ENCODE measurements around the gene LRCH3. TPM values are rescaled to one million over a fixed set of nuclear protein-coding genes. Genes with fewer than 3 reads are reported as not detected.

LRCH3 gene
- total and polyA plus RNA-seq, 2 experiments from 2014 or later, result 20.9 to 24.1 TPM

DNA sequence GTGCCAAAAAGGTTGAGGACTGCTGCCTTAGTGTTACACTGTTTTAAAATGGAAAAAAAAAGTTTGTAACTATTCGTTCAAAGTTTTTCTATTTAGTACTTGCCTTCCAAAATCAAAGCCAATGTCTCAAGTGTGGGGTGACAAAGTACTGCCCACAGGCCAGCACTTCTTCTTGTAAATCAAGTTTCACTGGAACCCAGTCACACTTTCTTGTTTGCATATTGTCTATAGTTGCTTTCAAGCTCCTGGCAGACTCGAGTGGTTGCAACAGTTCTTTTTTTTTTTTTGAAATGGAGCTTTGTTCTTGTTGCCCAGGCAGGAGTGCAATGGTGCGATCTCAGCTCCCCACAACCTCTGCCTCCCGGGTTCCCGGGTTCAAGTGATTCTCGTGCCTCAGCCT, 83.6 kb downstream of the LRCH3 start:
- Histone ChIP-seq H3K36me3 (ENCODE audit: low read depth) (peaks cover 22% of the 10 kb centered on the region), H3F3A (ENCODE audit: insufficient read depth) (no peaks in the 10 kb centered on the region)

DNA sequence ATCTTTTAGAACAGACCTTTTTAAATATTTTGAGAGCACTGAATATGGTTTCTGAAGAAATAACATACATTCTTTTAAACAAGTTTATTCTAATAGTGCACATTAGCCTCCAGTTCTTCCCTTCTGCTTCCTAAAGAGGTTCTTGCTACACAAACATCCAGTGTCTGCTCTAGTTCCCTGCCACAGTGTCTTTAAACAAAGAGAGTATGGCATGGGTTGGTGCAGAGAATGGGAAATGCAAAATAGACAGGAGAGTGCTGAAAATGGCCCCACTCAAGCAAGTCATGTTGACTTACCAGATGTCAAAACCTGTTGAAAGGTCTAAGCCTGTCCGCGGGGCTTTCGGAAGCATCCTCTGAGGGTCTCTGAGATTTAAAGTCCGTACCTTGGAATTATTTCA, 86.8 kb downstream of the LRCH3 start:
- Histone ChIP-seq H4K20me1 (ENCODE audit: insufficient read depth) (no peaks in the 10 kb centered on the region), H3K4me2 (ENCODE audit: unreplicated experiment) (no peak overlapping the region), H3K36me3 (ENCODE audit: low read depth) (peaks cover 29% of the 10 kb centered on the region), H3K4me1 (ENCODE audit: insufficient read depth) (no peaks in the 10 kb centered on the region), H3K9me3 (ENCODE audit: low read depth) (no peaks in the 10 kb centered on the region), H3K4me3 (no peak overlapping the region), H3K27me3 (replicated peaks; ENCODE audit: insufficient read depth) (no peaks in the 10 kb centered on the region), H3K9ac (no peak overlapping the region), H3K27ac (no peak overlapping the region), H3F3A (ENCODE audit: insufficient read depth) (no peaks in the 10 kb centered on the region), H2AFZ (no peak overlapping the region), H3K79me2 (ENCODE audit: insufficient read depth) (no peaks in the 10 kb centered on the region), H3K9me2 (ENCODE audit: insufficient read depth) (no peaks in the 10 kb centered on the region)
- TF ChIP-seq EZH2phosphoT487 (IDR thresholded peaks at IDR 0.05; ENCODE audit: insufficient read depth, low read depth) (no peak), EZH2 (IDR thresholded peaks at IDR 0.05; ENCODE audit: insufficient read depth, poor library complexity, severe bottlenecking) (no peak)
- WGBS, 2 experiments (ENCODE audit: low coverage in 1 of 2, low lambda C conversion rate in 2 of 2, missing lambda C conversion rate in 2 of 2), result 96 to 100% methylated on average over 4 of the region's 4 CpGs
- in situ Hi-C loops (cut with MboI), result no loop called here
- DNase-seq, result no peak

More for the DNA sequence above, 83.6 kb downstream of the LRCH3 start:
- Histone ChIP-seq H3K4me2 (ENCODE audit: unreplicated experiment) (no peak overlapping the region), H3K4me3 (no peak overlapping the region), H3K4me1 (ENCODE audit: insufficient read depth) (no peaks in the 10 kb centered on the region), H3K79me2 (ENCODE audit: insufficient read depth) (no peaks in the 10 kb centered on the region), H3K27ac (no peak overlapping the region), H3K9me3 (ENCODE audit: low read depth) (no peaks in the 10 kb centered on the region), H3K9me2 (ENCODE audit: insufficient read depth) (no peaks in the 10 kb centered on the region), H4K20me1 (ENCODE audit: insufficient read depth) (no peaks in the 10 kb centered on the region), H3K27me3 (replicated peaks; ENCODE audit: insufficient read depth) (no peaks in the 10 kb centered on the region), H3K9ac (no peak overlapping the region), H2AFZ (no peak overlapping the region)
- WGBS, 2 experiments (ENCODE audit: low coverage in 1 of 2, low lambda C conversion rate in 2 of 2, missing lambda C conversion rate in 2 of 2), result 88 to 90% methylated on average over 5 to 6 of the region's 6 CpGs
- no peak for DNase-seq
- TF ChIP-seq EZH2phosphoT487 (IDR thresholded peaks at IDR 0.05; ENCODE audit: insufficient read depth, low read depth) (no peak), EZH2 (IDR thresholded peaks at IDR 0.05; ENCODE audit: insufficient read depth, poor library complexity, severe bottlenecking) (no peak)
- in situ Hi-C loops (cut with MboI), result no loop called here

DNA sequence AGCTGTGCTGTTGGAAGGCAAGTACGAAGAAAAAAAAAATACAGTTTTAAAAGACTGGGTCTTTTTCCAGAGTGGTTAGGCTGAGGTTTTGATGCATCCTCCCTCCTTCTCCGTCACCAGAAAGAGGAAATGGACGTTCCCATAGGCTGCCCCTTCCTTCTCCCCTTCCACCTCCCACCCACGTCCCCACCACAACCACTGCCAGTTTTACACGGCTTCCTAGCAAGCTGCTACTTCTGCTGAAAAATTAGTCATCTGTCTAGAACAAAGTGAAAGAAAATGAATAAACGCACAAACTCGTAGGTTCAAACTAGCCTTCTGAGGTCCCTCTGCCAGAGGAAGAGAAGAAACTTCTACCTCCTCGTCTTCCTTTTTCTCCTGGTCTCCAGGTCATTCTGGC, 87.4 kb downstream of the LRCH3 start:
- no peaks in the 10 kb centered on the region for H3K4me1 ChIP-seq (ENCODE audit: insufficient read depth)
- H3K36me3 ChIP-seq (ENCODE audit: low read depth), result peaks cover 26% of the 10 kb centered on the region
- DNase-seq, result no peak
- no peak overlapping the region for H3K4me3 ChIP-seq
- no peaks in the 10 kb centered on the region for H3K79me2 ChIP-seq (ENCODE audit: insufficient read depth)
- in situ Hi-C loops (cut with MboI), result no loop called here
- 96 to 98% methylated on average over 8 of the region's 8 CpGs for WGBS, 2 experiments (ENCODE audit: low coverage in 1 of 2, low lambda C conversion rate in 2 of 2, missing lambda C conversion rate in 2 of 2)
- no peak overlapping the region for H2AFZ ChIP-seq
- H3K9me3 ChIP-seq (ENCODE audit: low read depth), result no peaks in the 10 kb centered on the region
- no peak overlapping the region for H3K9ac ChIP-seq
- H3K27ac ChIP-seq, result no peak overlapping the region
- no peaks in the 10 kb centered on the region for H3F3A ChIP-seq (ENCODE audit: insufficient read depth)
- TF ChIP-seq EZH2phosphoT487 (IDR thresholded peaks at IDR 0.05; ENCODE audit: insufficient read depth, low read depth) (no peak), EZH2 (IDR thresholded peaks at IDR 0.05; ENCODE audit: insufficient read depth, poor library complexity, severe bottlenecking) (no peak)
- no peak overlapping the region for H3K4me2 ChIP-seq (ENCODE audit: unreplicated experiment)
- H3K9me2 ChIP-seq (ENCODE audit: insufficient read depth), result no peaks in the 10 kb centered on the region
- H3K27me3 ChIP-seq (replicated peaks; ENCODE audit: insufficient read depth), result no peaks in the 10 kb centered on the region
- no peaks in the 10 kb centered on the region for H4K20me1 ChIP-seq (ENCODE audit: insufficient read depth)

DNA sequence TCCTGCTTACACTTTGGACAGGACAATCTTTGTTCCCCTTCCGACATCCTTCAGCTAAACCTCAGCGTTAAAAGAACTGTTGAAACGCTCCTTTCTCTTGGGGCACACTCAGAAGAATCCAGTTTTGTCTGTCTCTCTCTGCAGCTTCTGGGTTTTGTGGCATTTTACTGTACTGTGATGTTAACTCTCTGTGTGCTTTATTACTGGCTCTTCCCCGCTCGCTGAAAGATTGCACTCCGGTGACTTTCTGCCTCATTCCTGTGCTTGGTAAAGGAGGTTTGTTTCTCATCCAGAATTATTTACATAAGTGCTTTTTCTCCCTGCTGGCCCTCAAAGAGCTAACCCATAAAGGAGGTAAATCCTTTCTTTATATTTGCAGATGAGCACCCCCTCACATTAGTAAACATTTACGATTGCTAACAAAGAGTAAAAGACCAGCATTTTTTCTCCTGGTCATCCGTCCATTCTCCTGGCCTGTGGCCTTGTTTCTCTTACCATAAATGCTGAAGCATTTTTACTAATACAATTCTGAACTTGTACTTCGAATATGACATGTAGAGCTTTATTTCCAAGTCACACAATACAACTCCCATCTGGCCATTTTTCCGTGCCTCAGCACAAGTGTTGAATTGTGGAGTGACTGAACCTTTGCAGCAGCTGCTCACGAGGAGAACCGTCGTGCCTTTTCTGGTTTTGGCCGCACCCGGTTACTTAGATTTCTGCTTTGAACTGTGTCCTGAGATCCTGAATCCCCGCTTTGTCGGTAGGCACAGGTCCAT, 89.6 kb downstream of the LRCH3 start:
- Histone ChIP-seq H3K4me1 (ENCODE audit: insufficient read depth) (no peaks in the 10 kb centered on the region), H3F3A (ENCODE audit: insufficient read depth) (no peaks in the 10 kb centered on the region), H3K4me2 (ENCODE audit: unreplicated experiment) (no peak overlapping the region), H3K36me3 (ENCODE audit: low read depth) (peaks cover 32% of the 10 kb centered on the region), H2AFZ (no peak overlapping the region), H3K4me3 (no peak overlapping the region), H3K9ac (no peak overlapping the region), H4K20me1 (ENCODE audit: insufficient read depth) (no peaks in the 10 kb centered on the region), H3K9me2 (ENCODE audit: insufficient read depth) (no peaks in the 10 kb centered on the region), H3K27me3 (replicated peaks; ENCODE audit: insufficient read depth) (no peaks in the 10 kb centered on the region), H3K27ac (no peak overlapping the region), H3K79me2 (ENCODE audit: insufficient read depth) (no peaks in the 10 kb centered on the region), H3K9me3 (ENCODE audit: low read depth) (no peaks in the 10 kb centered on the region)
- WGBS, 2 experiments (ENCODE audit: low coverage in 1 of 2, low lambda C conversion rate in 2 of 2, missing lambda C conversion rate in 2 of 2), result 80 to 81% methylated on average over 17 of the region's 17 CpGs
- TF ChIP-seq EZH2 (IDR thresholded peaks at IDR 0.05; ENCODE audit: insufficient read depth, poor library complexity, severe bottlenecking), result no peak
- no peak for TF ChIP-seq EZH2phosphoT487 (IDR thresholded peaks at IDR 0.05; ENCODE audit: insufficient read depth, low read depth)
- DNase-seq, result no peak
- in situ Hi-C loops (cut with MboI), result no loop called here
